ENCODE results near the gene MGAT4C.

The MGAT4C gene

GRCh38 chr12:85920324-85920947 is 335.8 kb downstream of the MGAT4C start:
- in situ Hi-C loops (cut with MboI; ENCODE audit: low pct_unique_long_range_greater_than_20kb, low sequenced_read_pairs), result no loop called here
- DNase-seq, result peak; percentile 64
